22Rv1 (cell line): ENCODE results near the gene ADPRS.
A peak's percentile ranks its signal among the peaks of the same experiment; 100 is the strongest.

Experiments used
- H3K27ac ChIP-seq: fragments of 450-650 bp; 2 replicates; pipeline ENCODE4 v1.5.1; 2017
- CTCF ChIP-seq: fragments of 450-650 bp; IDR thresholded peaks from 2 replicates; pipeline ENCODE4 v1.5.1; 2017; ENCODE audit warnings: mild to moderate bottlenecking
- ZFX ChIP-seq: fragments of 450-650 bp; IDR thresholded peaks from 2 replicates; pipeline ENCODE4 v1.6.1; 2017; ENCODE audit warnings: antibody characterized with exemption, borderline replicate concordance

The ADPRS gene

GRCh38 chr1:36099681-36100341 is 11.1 kb downstream of the ADPRS start:
- H3K27ac ChIP-seq, result no peak overlapping the region
- TF ChIP-seq ZFX (no peak), CTCF (peak; percentile 90)

- H3K27ac ChIP-seq, result no peak overlapping the region
- no peak for TF ChIP-seq ZFX
- no peak for TF ChIP-seq CTCF
Observed at GRCh38 chr1:36100376-36100775, 11.7 kb downstream of the ADPRS start.

- TF ChIP-seq ZFX (no peak), CTCF (no peak)
- no peak overlapping the region for H3K27ac ChIP-seq
Observed at GRCh38 chr1:36101546-36101945, 12.9 kb downstream of the ADPRS start.

GRCh38 chr1:36106269-36106668 is 17.6 kb downstream of the ADPRS start:
- no peak for TF ChIP-seq ZFX
- no peak for TF ChIP-seq CTCF
- no peak overlapping the region for H3K27ac ChIP-seq

GRCh38 chr1:36107394-36107793 is 18.7 kb downstream of the ADPRS start:
- TF ChIP-seq ZFX (no peak), CTCF (no peak)

GRCh38 chr1:36108314-36108713 is 19.6 kb downstream of the ADPRS start:
- TF ChIP-seq CTCF (no peak), ZFX (no peak)
- H3K27ac ChIP-seq, result no peak overlapping the region

More at GRCh38 chr1:36107394-36107793, 18.7 kb downstream of the ADPRS start:
- no peak overlapping the region for H3K27ac ChIP-seq

GRCh38 chr1:36109041-36109679 is 20.5 kb downstream of the ADPRS start:
- no peak overlapping the region for H3K27ac ChIP-seq

More at GRCh38 chr1:36109041-36109679, 20.5 kb downstream of the ADPRS start:
- TF ChIP-seq CTCF, result no peak
- TF ChIP-seq ZFX, result no peak
